ENCODE measurements around the gene SNED1. TPM values are rescaled to one million over a fixed set of nuclear protein-coding genes. Genes with fewer than 3 reads are reported as not detected.

The SNED1 gene
- total RNA-seq, 2 donors from 2014 or later: 0.66 to 4.5 TPM

- no peak overlapping the region for H3K9ac ChIP-seq (ENCODE audit: extremely low read depth, low read length, poor library complexity, severe bottlenecking)
- no peak for TF ChIP-seq CTCF (conservative IDR thresholded peaks at IDR 0.05)
- no peak overlapping the region for H3K4me3 Mint-ChIP-seq
- H3K27me3 ChIP-seq (ENCODE audit: control insufficient read depth, insufficient read depth, low read length, poor library complexity, severe bottlenecking): no peaks in the 10 kb centered on the region
- H3K9me3 Mint-ChIP-seq: no peaks in the 10 kb centered on the region
- peak; percentile 41 for DNase-seq
- no peaks in the 10 kb centered on the region for H3K27me3 Mint-ChIP-seq (ENCODE audit: insufficient read depth)
- WGBS, 2 experiments (ENCODE audit: insufficient coverage in 1 of 2, insufficient read length in 1 of 2): 90 to 93% methylated on average over 13 of the region's 13 CpGs
- no peaks in the 10 kb centered on the region for H3K9me3 ChIP-seq (ENCODE audit: control insufficient read depth, low read length)
- H3K27ac Mint-ChIP-seq: no peak overlapping the region
- no peak overlapping the region for H3K4me3 ChIP-seq (ENCODE audit: low read length)
- H3K27ac ChIP-seq (ENCODE audit: low read depth, low read length): no peak overlapping the region
- H3K4me1 Mint-ChIP-seq: no peaks in the 10 kb centered on the region
- no peaks in the 10 kb centered on the region for H3K36me3 ChIP-seq (ENCODE audit: control insufficient read depth, insufficient read depth, low read length)
- H3K4me1 ChIP-seq (ENCODE audit: control insufficient read depth, insufficient read depth, low read length): no peaks in the 10 kb centered on the region
- no peaks in the 10 kb centered on the region for H3K36me3 Mint-ChIP-seq (ENCODE audit: low read depth)
These were observed 7.6 kb upstream of the SNED1 start for GRCh38 chr2:240990726-240991377.

GRCh38 chr2:240991378-240992263 lies 6.8 kb upstream of the SNED1 start:
- H3K27ac ChIP-seq (ENCODE audit: low read depth, low read length): peak overlapping the region; percentile 44
- H3K27me3 ChIP-seq (ENCODE audit: control insufficient read depth, insufficient read depth, low read length, poor library complexity, severe bottlenecking): no peaks in the 10 kb centered on the region
- Mint-ChIP-seq H3K4me1 (no peaks in the 10 kb centered on the region), H3K4me3 (no peak overlapping the region), H3K9me3 (no peaks in the 10 kb centered on the region), H3K27me3 (ENCODE audit: insufficient read depth) (no peaks in the 10 kb centered on the region), H3K36me3 (ENCODE audit: low read depth) (no peaks in the 10 kb centered on the region), H3K27ac (no peak overlapping the region)
- WGBS, 2 experiments (ENCODE audit: insufficient coverage in 1 of 2, insufficient read length in 1 of 2): 89 to 90% methylated on average over 27 to 33 of the region's 33 CpGs
- H3K4me1 ChIP-seq (ENCODE audit: control insufficient read depth, insufficient read depth, low read length): no peaks in the 10 kb centered on the region
- no peak overlapping the region for H3K9ac ChIP-seq (ENCODE audit: extremely low read depth, low read length, poor library complexity, severe bottlenecking)
- no peaks in the 10 kb centered on the region for H3K9me3 ChIP-seq (ENCODE audit: control insufficient read depth, low read length)
- no peak overlapping the region for H3K4me3 ChIP-seq (ENCODE audit: low read length)
- no peak for TF ChIP-seq CTCF (conservative IDR thresholded peaks at IDR 0.05)
- DNase-seq: peak; percentile 61
- H3K36me3 ChIP-seq (ENCODE audit: control insufficient read depth, insufficient read depth, low read length): no peaks in the 10 kb centered on the region

GRCh38 chr2:240992572-240993291 lies 5.7 kb upstream of the SNED1 start:
- TF ChIP-seq CTCF (conservative IDR thresholded peaks at IDR 0.05): no peak
- peak; percentile 36 for DNase-seq
- WGBS, 2 experiments (ENCODE audit: insufficient coverage in 1 of 2, insufficient read length in 1 of 2): 89 to 94% methylated on average over 14 to 20 of the region's 20 CpGs
- H3K9me3 Mint-ChIP-seq: no peaks in the 10 kb centered on the region
- H3K4me1 Mint-ChIP-seq: peaks cover 1% of the 10 kb centered on the region
- no peak overlapping the region for H3K4me3 ChIP-seq (ENCODE audit: low read length)
- no peak overlapping the region for H3K4me3 Mint-ChIP-seq
- no peak overlapping the region for H3K27ac Mint-ChIP-seq
- H3K36me3 ChIP-seq (ENCODE audit: control insufficient read depth, insufficient read depth, low read length): no peaks in the 10 kb centered on the region
- no peaks in the 10 kb centered on the region for H3K36me3 Mint-ChIP-seq (ENCODE audit: low read depth)
- no peaks in the 10 kb centered on the region for H3K9me3 ChIP-seq (ENCODE audit: control insufficient read depth, low read length)
- H3K27me3 Mint-ChIP-seq (ENCODE audit: insufficient read depth): peaks cover 6% of the 10 kb centered on the region
- peaks cover 11% of the 10 kb centered on the region for H3K27me3 ChIP-seq (ENCODE audit: control insufficient read depth, insufficient read depth, low read length, poor library complexity, severe bottlenecking)
- H3K9ac ChIP-seq (ENCODE audit: extremely low read depth, low read length, poor library complexity, severe bottlenecking): no peak overlapping the region
- no peaks in the 10 kb centered on the region for H3K4me1 ChIP-seq (ENCODE audit: control insufficient read depth, insufficient read depth, low read length)
- no peak overlapping the region for H3K27ac ChIP-seq (ENCODE audit: low read depth, low read length)
